Naive B cell (primary cell): ENCODE measurements around the gene FAM110C. TPM values are rescaled to one million over a fixed set of nuclear protein-coding genes. Genes with fewer than 3 reads are reported as not detected.
A peak's percentile ranks its signal among the peaks of the same experiment; 100 is the strongest.

Experiments
- ATAC-seq, 2 donors: fragments of 150-1000 bp; cut with Tn5 transposase; 2 replicates each; pipeline ENCODE4 v1.10.0; 2021; ENCODE audit warnings: low read depth in 2 of 2, mild to moderate bottlenecking in 2 of 2, moderate library complexity in 2 of 2
- DNase-seq: peaks from one replicate; pipeline ENCODE4 v3.0.0; 2022
- H3K27ac Mint-ChIP-seq, 6 donors: one replicate each; pipeline ENCODE4 v1.8.0; 2020 to 2022; ENCODE audit warnings: mild to moderate bottlenecking in 6 of 6, mixed read lengths in 6 of 6, moderate library complexity in 5 of 6, inconsistent platforms in 2 of 6
- H3K27me3 Mint-ChIP-seq, 3 donors: one replicate each; pipeline ENCODE4 v1.8.0; 2021 to 2022; ENCODE audit warnings: mixed read lengths in 3 of 3, mild to moderate bottlenecking in 1 of 3
- H3K36me3 Mint-ChIP-seq, 2 donors: one replicate each; pipeline ENCODE4 v1.8.0; 2020 to 2022; ENCODE audit warnings: mixed read lengths in 2 of 2, inconsistent platforms in 1 of 2, mild to moderate bottlenecking in 1 of 2
- H3K4me1 Mint-ChIP-seq, 3 donors: one replicate each; pipeline ENCODE4 v1.8.0; 2020 to 2022; ENCODE audit warnings: mixed read lengths in 3 of 3, inconsistent platforms in 1 of 3, mild to moderate bottlenecking in 1 of 3, moderate library complexity in 1 of 3
- H3K4me3 Mint-ChIP-seq, 8 donors: one replicate each; pipeline ENCODE4 v1.8.0; 2020 to 2022; ENCODE audit warnings: mild to moderate bottlenecking in 8 of 8, mixed read lengths in 8 of 8, moderate library complexity in 8 of 8, inconsistent platforms in 2 of 8
- H3K9me3 Mint-ChIP-seq, 7 donors: one replicate each; pipeline ENCODE4 v1.8.0; 2020 to 2022; ENCODE audit warnings: mixed read lengths in 7 of 7, mild to moderate bottlenecking in 5 of 7, inconsistent platforms in 2 of 7, moderate library complexity in 1 of 7
- polyA plus RNA-seq, 6 donors: library from polyadenylated mRNA; unstranded; fragments of 300-500 nt; fragmentation: Illumina TruSeq; gene quantifications; one replicate each; pipeline ENCODE4 v1.2.3, GENCODE V29; 2021; ENCODE audit warnings: low read depth in 6 of 6

The FAM110C gene
- polyA plus RNA-seq, 6 donors from 2014 or later = not detected

DNA sequence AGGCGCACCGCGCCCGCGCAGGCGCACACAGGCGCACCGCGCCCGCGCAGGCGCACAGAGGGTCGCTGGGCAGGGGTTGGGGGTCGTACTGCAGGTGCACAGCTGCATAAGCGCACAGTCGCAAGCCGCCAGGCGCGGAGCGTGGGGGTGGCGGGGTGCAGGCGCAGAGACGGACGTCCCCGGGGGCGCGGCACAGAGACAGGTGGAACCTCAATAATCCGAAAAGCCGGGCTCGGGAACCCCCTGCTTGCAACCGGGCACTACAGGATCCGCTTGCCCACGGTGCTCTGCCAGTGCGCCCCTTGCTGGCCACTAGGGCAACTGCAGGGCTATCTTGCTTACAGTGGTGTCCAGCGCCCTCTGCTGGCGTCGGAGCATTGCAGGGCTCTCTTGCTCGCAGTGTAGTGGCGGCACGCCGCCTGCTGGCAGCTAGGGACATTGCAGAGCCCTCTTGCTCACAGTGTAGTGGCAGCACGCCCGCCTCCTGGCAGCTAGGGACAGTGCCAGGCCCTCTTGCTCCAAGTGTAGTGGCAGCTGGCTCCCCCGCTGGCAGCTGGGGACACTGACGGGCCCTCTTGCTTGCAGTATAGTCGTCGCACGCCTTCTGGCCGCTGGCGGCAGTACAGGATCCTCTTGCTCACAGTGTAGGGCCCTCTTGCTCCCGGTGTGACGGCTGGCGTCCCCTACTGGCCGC lies 34.9 kb downstream of the FAM110C start:
- Mint-ChIP-seq H3K4me1 (no peaks in the 10 kb centered on the region), H3K36me3 (no peaks in the 10 kb centered on the region), H3K27ac (peak overlapping the region in 1 of 6 donors; percentile 47), H3K4me3 (peak overlapping the region in 2 of 8 donors; percentile 12 to 77), H3K27me3 (peaks cover 3 to 24% (median 20%) of the 10 kb centered on the region in 3 donors), H3K9me3 (no peaks in the 10 kb centered on the region)
- peak; percentile 23 for DNase-seq
- peak; percentile 50 to 61 for ATAC-seq

DNA sequence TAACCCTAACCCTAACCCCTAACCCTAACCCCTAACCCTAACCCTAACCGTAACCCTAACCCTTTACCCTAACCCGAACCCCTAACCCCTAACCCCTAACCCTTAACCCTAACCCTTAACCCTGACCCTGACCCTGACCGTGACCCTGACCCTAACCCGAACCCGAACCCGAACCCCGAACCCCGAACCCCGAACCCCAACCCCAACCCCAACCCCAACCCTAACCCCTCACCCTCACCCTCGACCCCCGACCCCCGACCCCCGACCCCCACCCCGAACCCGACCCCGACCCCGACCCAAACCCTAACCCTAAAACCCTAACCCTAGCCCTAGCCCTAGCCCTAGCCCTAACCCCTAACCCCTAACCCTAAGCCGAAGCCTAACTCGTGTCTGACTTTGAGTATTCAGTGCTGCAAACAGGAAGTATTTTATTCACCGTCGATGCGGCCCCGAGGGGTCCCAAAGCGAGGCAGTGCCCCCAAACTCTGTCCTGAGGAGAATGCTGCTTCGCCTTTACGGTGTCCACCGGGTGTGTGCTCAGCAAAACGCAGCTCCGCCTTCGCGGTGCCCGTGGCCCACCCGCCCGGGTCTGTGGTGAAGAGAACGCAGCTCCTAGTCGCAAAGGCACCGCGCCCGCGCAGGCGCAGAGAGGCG lies 36.0 kb downstream of the FAM110C start:
- Mint-ChIP-seq H3K4me1 (no peaks in the 10 kb centered on the region), H3K27me3 (peaks cover 0 to 14% (median 12%) of the 10 kb centered on the region in 3 donors), H3K4me3 (no peak overlapping the region), H3K9me3 (no peaks in the 10 kb centered on the region), H3K36me3 (no peaks in the 10 kb centered on the region), H3K27ac (no peak overlapping the region)
- ATAC-seq (no peak), DNase-seq (no peak)

Other genes starting within 250 kb of the FAM110C start
- 10 to 100 TPM; 17.6 to 40.5 (median 21.0) TPM for gene SH3YL1, start 217.5 kb upstream of the FAM110C start, polyA plus RNA-seq
- gene ACP1, start 218.4 kb upstream of the FAM110C start, polyA plus RNA-seq = 100 to 1,000 TPM; 202 to 385 (median 219) TPM
- gene ALKAL2, start 241.6 kb upstream of the FAM110C start, polyA plus RNA-seq = 1 to 10 TPM in 2 of 6 donors, not detected in 4; 1.1 to 1.6 TPM